ENCODE data around the gene SETD7. TPM values are rescaled to one million over a fixed set of nuclear protein-coding genes. Genes with fewer than 3 reads are reported as not detected.
A peak's percentile ranks its signal among the peaks of the same experiment; 100 is the strongest.

SETD7 gene
- total RNA-seq, 1 donor from 2014 or later: 38.0 TPM

DNA sequence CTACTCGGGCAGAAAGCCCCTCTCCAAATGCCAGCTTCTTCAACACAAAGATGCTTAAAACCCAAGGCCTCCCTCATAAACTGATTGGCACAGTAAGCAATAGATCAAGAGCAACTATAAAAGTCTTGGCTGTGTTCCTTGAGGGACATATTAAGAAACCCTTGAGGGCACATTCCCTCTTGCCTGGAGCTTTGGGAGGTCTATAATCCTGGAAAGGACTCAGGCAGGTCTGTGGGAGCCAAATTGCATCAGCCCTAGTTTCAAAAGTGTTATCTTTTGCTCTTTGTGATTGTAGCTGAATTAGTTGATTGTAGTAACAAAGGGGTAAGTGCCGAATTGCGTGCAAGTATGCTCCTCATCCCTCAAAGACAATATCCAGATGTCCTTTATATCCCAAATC, 18.6 kb upstream of the SETD7 start:
- no peak for DNase-seq (ENCODE audit: low read depth)

- DNase-seq (ENCODE audit: low read depth): no peak
Measured at GRCh38 chr4:139568206-139568955, 12.4 kb upstream of the SETD7 start.

DNA sequence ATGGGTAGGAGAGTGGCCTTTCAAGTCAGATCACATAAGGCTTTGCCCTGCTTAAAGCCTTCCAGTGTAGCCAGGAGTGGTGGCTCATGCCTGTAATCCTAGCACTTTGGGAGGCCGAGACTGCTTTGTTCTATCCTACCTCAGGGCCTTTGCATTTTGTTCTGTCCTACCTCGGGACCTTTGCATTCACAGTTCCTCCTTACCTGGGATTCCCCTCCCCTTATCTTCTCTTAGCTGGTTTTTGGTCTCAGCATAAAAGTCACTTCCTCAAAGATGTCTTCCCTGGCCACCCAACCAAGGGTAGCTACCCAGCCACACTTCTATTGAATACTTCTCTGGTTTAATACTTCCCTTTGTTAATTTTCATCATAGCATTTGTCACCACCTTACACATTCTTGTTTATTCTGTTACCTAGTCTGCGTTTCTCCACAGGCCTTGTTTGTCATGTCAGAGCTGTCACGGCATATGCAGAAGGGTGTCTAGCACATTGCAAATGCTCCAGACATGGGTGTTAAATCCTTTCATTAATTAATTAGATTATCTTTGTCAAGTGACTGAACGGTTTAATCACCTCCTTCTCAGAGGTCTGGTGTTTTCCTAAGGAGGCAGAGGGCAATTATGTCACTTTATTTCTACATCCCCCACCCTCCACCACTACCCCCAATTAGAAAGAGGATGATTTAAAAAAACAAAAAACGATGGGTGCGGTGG, 11.3 kb upstream of the SETD7 start:
- no peak for DNase-seq (ENCODE audit: low read depth)

DNA sequence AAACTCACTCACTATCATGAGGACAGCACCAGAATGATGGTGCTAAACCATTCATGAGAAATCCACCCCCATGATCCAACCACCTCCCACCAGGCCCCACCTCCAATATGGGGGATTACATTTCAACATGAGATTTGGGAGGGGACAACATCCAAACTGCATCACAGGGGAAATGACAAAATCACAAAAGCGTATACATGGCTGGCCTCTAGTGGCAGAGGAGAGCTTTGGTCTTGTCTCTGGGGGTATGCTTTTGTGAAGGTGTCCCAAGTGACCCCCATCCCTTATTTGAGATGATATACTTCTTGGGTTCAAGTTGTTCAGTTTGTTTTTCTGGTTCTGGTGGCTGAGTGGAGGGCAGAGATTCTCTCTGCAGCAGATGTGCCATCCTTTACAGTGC, 8.5 kb upstream of the SETD7 start:
- DNase-seq (ENCODE audit: low read depth): no peak

DNA sequence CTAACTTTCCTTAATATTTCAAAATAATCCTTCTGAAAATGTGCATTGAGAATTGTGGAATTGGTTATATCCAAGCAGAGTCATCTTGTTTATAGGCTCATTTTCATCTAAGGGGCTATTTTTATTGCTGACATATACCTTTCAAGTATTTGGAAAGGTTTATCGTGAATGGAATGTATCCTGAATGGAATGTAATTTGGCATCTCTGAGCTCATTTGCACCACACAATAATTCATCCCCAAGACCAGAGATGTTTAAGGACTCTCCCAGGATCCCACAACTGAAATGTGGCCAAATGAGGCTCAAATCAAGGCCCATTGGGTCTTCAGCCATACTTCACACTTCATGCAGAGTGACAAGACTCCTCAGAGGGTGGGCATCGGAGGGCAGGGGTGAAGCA, 7.5 kb upstream of the SETD7 start:
- no peak for DNase-seq (ENCODE audit: low read depth)

- DNase-seq (ENCODE audit: low read depth): no peak
Measured at GRCh38 chr4:139562839-139563238, 6.8 kb upstream of the SETD7 start.

DNA sequence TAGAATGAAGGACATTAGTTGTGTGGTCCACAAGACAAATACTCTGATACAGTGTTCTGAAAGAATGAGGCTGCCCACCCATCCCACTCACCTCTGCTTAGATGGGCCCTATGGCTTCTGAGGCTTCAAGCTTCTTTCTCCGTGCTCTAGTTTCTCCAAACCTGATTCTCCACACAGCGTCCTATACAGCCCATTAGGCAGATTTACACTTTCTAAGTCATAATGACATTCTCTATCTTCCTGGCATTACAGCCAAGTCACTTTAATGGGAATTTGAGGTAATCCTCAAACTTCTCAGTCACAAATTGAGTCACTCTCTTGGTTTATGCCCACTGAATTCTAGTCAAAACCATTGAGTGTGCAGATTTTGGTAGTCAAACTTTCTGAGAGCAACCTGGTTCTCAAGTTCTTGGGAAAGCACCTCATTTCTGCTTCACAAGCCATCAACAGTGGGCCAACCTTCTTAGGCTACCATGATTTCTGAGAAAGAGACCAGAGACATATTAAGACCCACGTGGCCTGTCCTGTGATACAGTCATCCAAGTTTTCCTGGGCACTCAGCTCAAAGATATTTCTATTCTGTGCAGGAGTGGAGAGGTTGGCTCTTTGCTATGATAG, 6.2 kb upstream of the SETD7 start:
- no peak for DNase-seq (ENCODE audit: low read depth)

GRCh38 chr4:139560406-139561104, 4.5 kb upstream of the SETD7 start:
- peak; percentile 65 for DNase-seq (ENCODE audit: low read depth)

- no peak for DNase-seq (ENCODE audit: low read depth)
Measured at GRCh38 chr4:139559687-139560086, 3.7 kb upstream of the SETD7 start.

DNA sequence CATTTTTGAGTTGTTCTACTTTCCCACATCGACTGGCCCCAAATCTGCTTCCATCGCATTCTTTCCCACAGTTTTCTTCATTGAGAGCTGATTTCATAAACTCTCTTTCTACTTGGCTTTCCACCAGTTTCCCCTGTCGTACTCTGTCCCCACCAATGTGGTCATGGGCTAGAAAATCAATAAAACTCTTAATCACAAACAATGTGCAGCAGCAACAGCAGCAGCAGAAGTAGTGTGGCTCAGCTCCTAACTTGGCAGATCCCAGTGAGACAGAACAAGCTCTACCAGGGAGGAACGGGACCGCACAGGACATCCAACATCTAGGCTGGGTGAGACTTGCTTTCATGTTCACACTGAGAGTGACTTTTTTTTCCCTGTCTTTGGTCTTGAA, 3.1 kb upstream of the SETD7 start:
- no peak for DNase-seq (ENCODE audit: low read depth)

- DNase-seq (ENCODE audit: low read depth): no peak
Measured at GRCh38 chr4:139558235-139559088, 2.4 kb upstream of the SETD7 start.

GRCh38 chr4:139557556-139558110, 1.6 kb upstream of the SETD7 start:
- DNase-seq (ENCODE audit: low read depth): no peak

- DNase-seq (ENCODE audit: low read depth): peak; percentile 26
Measured at GRCh38 chr4:139556724-139557555, 921 bp upstream of the SETD7 start.

GRCh38 chr4:139555705-139556070, 331 bp downstream of the SETD7 start:
- no peak for DNase-seq (ENCODE audit: low read depth)

GRCh38 chr4:139554893-139555704, 920 bp downstream of the SETD7 start:
- peak; percentile 78 for DNase-seq (ENCODE audit: low read depth)

DNA sequence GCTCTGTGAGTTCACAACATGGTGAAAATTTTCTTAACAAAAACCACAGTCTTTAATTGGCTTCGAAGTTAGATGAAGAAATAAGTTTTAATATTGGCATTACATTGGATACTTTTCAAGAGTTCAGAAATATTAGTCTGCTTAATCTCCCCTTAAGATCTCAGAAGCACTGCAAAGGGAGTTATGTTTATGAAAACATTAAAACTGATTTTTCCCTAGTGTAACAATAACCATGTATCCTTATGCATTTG, 1.5 kb downstream of the SETD7 start:
- DNase-seq (ENCODE audit: low read depth): no peak

DNA sequence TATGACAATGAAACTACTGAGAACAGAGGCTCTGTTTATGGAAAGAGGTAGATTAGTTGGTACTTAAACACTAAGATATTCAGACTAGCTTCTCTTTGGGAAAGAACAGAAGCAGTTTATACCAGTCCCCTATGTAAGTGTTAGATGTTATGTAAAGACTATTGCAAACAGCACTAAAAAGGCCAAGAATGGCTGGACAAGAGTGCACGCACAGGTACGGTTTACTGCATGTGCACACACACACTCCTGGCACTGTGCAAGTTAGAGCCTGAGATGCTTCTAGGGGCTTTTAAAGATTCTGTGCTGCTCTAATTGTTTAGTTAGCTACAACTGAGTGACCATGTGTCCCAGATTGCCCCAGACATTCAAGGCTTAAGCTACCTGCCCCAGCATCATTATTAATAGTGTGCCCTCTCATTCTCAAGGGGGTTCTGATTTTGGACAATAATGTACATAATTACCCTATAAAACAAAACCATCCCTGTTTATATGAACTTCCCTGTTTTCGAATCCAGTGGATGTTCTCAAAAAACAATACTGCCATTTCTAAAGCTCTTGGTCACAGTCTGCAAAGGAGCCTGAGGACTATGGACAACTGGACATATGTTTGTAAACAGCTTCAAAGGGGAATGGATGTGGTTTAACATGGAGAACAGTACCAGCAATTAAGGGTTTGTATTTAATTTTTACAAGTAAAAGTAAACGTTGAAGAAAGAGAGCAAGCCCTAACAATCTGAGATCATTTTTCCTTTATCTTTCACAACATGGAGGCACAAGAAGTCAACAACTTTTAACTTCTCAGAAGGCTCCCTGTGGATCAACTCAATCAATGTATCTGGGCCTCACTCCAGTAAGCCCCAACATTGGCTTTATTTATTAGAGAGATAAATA, 2.0 kb downstream of the SETD7 start:
- DNase-seq (ENCODE audit: low read depth): no peak

DNA sequence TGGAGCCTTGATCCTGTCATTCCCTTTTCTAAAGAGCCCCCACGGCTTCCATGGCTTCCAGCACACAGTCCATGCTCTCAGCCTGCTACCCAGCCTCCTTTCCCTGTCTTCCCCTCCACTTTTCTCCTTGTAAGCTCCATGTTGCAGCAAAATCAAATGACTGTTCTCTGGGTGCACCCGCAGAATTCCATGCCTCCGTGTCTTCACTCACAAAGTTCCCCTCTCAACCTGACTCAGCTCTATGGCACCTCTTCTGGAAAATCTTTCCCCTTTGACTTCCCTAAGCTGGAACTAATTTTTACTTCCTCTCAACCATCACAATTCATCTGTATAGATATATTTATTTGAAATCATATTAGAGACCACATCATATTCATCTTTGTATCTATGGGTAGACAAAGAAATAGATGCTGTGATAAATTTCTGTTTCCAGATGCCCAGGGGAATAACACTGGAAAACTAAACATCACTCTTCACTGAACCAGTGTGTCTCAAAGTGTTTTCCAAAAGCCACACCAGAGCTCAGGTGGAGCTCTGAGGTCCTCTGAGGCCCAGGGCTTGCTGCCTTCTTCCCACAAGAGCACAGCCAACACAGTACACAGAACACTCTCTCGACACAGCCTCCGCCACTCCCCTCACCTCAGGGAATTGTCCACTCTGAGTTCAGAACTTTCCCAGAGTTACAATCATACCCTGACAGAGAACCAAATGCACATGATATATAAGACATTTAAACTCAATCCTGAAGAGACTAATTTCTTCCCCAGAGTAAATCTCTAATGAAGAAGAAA, 3.3 kb downstream of the SETD7 start:
- DNase-seq (ENCODE audit: low read depth): peak; percentile 31

Data from renal cortical epithelial cell (primary cell).